Liver (tissue), 9 donors: ENCODE results near the gene COL9A3. TPM values are rescaled to one million over a fixed set of nuclear protein-coding genes. Genes with fewer than 3 reads are reported as not detected.
"Not testable (repeated sequence)": the region's sequence is repeated elsewhere in the genome, so short reads cannot be mapped to it uniquely, and the experiment has no call there.

Experiments used
- DNase-seq: peaks from one replicate; pipeline ENCODE4 v3.0.0-alpha.2; 2017; ENCODE audit warnings: low spot score
- H3K27ac ChIP-seq, 2 donors: one replicate each; pipeline ENCODE4 v1.7.0; 2013; ENCODE audit warnings: inconsistent platforms in 2 of 2, low read length in 2 of 2, control low read depth in 1 of 2, low read depth in 1 of 2, mild to moderate bottlenecking in 1 of 2
- H3K27me3 ChIP-seq, 4 donors: one replicate each; pipeline versions ENCODE4 v1.6.1 to v1.7.0; 2013; ENCODE audit warnings: low read length in 3 of 4, inconsistent platforms in 1 of 4, mild to moderate bottlenecking in 1 of 4, moderate library complexity in 1 of 4; ENCODE audit not compliant: control insufficient read depth in 4 of 4, insufficient read depth in 4 of 4
- H3K36me3 ChIP-seq, 4 donors: one replicate each; pipeline versions ENCODE4 v1.6.1 to v1.7.0; 2013; ENCODE audit warnings: low read length in 3 of 4, mild to moderate bottlenecking in 3 of 4, low read depth in 1 of 4, moderate library complexity in 1 of 4; ENCODE audit not compliant: control insufficient read depth in 4 of 4, insufficient read depth in 3 of 4
- H3K4me1 ChIP-seq, 4 donors: one replicate each; pipeline versions ENCODE4 v1.6.1 to v1.7.0; 2013; ENCODE audit warnings: low read length in 3 of 4, mild to moderate bottlenecking in 3 of 4, moderate library complexity in 1 of 4; ENCODE audit not compliant: control insufficient read depth in 4 of 4, insufficient read depth in 4 of 4
- H3K4me3 ChIP-seq, 3 donors: one replicate each; pipeline versions ENCODE4 v1.6.1 to v1.7.0; 2013; ENCODE audit warnings: low read length in 3 of 3, control low read depth in 1 of 3, low read depth in 1 of 3, mild to moderate bottlenecking in 1 of 3
- H3K9ac ChIP-seq, 2 donors: one replicate each; pipeline ENCODE4 v1.7.0; 2013; ENCODE audit warnings: low read length in 2 of 2, mild to moderate bottlenecking in 2 of 2, moderate library complexity in 2 of 2, control low read depth in 1 of 2, low read depth in 1 of 2
- H3K9me3 ChIP-seq, 4 donors: one replicate each; pipeline versions ENCODE4 v1.6.1 to v1.7.0; 2013; ENCODE audit warnings: low read length in 3 of 4; ENCODE audit not compliant: control insufficient read depth in 4 of 4
- ATF3 ChIP-seq: IDR thresholded peaks from 2 replicates; pipeline ENCODE4 v1.6.1; 2016; ENCODE audit warnings: antibody characterized with exemption
- CTCF ChIP-seq: fragments of 150-350 bp; IDR thresholded peaks from 2 replicates; pipeline ENCODE4 v1.5.1; 2017; ENCODE audit warnings: improper control_type of control experiment, low read depth, low read length; ENCODE audit not compliant: missing input control
- EGR1 ChIP-seq, 2 donors: IDR thresholded peaks; 2 replicates each; pipeline ENCODE4 v1.6.1; 2016 to 2018; ENCODE audit warnings: antibody characterized with exemption in 2 of 2, low read depth in 2 of 2
- FOXA1 ChIP-seq: IDR thresholded peaks from 2 replicates; pipeline ENCODE4 v1.6.1; 2016; ENCODE audit warnings: antibody characterized with exemption
- FOXA2 ChIP-seq: IDR thresholded peaks from 2 replicates; pipeline ENCODE4 v1.6.1; 2016; ENCODE audit warnings: antibody characterized with exemption
- GABPA ChIP-seq, 2 donors: IDR thresholded peaks in 1 of 2; conservative IDR thresholded peaks in 1 of 2; 2 replicates each; pipeline ENCODE4 v1.6.1; 2016; ENCODE audit warnings: antibody characterized with exemption in 2 of 2, mild to moderate bottlenecking in 1 of 2, moderate library complexity in 1 of 2
- HNF4A ChIP-seq, 2 donors: conservative IDR thresholded peaks; 2 replicates each; pipeline ENCODE4 v1.6.1; 2016; ENCODE audit warnings: antibody characterized with exemption in 2 of 2, mild to moderate bottlenecking in 2 of 2
- HNF4G ChIP-seq: IDR thresholded peaks from 2 replicates; pipeline ENCODE4 v1.6.1; 2016; ENCODE audit warnings: antibody characterized with exemption
- JUND ChIP-seq, 2 donors: IDR thresholded peaks; 2 replicates each; pipeline ENCODE4 v1.6.1; 2016; ENCODE audit warnings: antibody characterized with exemption in 2 of 2
- MAX ChIP-seq: IDR thresholded peaks from 2 replicates; pipeline ENCODE4 v1.6.1; 2016; ENCODE audit warnings: antibody characterized with exemption
- NR2F2 ChIP-seq: IDR thresholded peaks from 2 replicates; pipeline ENCODE4 v1.6.1; 2016; ENCODE audit warnings: antibody characterized with exemption
- RAD21 ChIP-seq, 2 donors: IDR thresholded peaks; 2 replicates each; pipeline ENCODE4 v1.6.1; 2016; ENCODE audit warnings: antibody characterized with exemption in 2 of 2, mild to moderate bottlenecking in 2 of 2
- RXRA ChIP-seq, 2 donors: IDR thresholded peaks; 2 replicates each; pipeline ENCODE4 v1.6.1; 2017 to 2018; ENCODE audit warnings: antibody characterized with exemption in 2 of 2, mild to moderate bottlenecking in 1 of 2
- SP1 ChIP-seq: IDR thresholded peaks from 2 replicates; pipeline ENCODE4 v1.6.1; 2018; ENCODE audit warnings: antibody characterized with exemption, mild to moderate bottlenecking
- TAF1 ChIP-seq: conservative IDR thresholded peaks from 2 replicates; pipeline ENCODE4 v1.6.1; 2016; ENCODE audit warnings: antibody characterized with exemption, mild to moderate bottlenecking
- YY1 ChIP-seq: IDR thresholded peaks from 2 replicates; pipeline ENCODE4 v1.6.1; 2016; ENCODE audit warnings: antibody characterized with exemption, mild to moderate bottlenecking
- ZBTB33 ChIP-seq: IDR thresholded peaks from 2 replicates; pipeline ENCODE4 v1.6.1; 2016; ENCODE audit warnings: antibody characterized with exemption
- WGBS: extraction: QIAGEN DNeasy Blood & Tissue Kit; methylation state at CpG from one replicate; pipeline ENCODE4 v1.1.7; 2013; 5-methylcytosine and 5-hydroxymethylcytosine counted together
- polyA plus RNA-seq, 2 donors: library from polyadenylated mRNA; stranded (reverse) in 1 of 2; unstranded in 1 of 2; fragments of 200-250 nt in 1 of 2; fragments of >200 nt in 1 of 2; fragmentation: Nextera tagmentation in 1 of 2; extraction: Ambion mirVana in 1 of 2; gene quantifications; one replicate each; pipeline versions ENCODE4 v1.2.1 to v1.2.3, GENCODE V29; 2013 to 2015
- total RNA-seq, 2 donors: library from RNA; depleted of rRNA; stranded (reverse); fragments of >200 nt; gene quantifications; one replicate each; pipeline ENCODE4 v1.2.3, GENCODE V29; 2014
- TF ChIP-seq, protein P1 (sequence below): IDR thresholded peaks from 2 replicates; pipeline ENCODE4 v1.6.1; 2016; ENCODE audit warnings: antibody characterized with exemption, mild to moderate bottlenecking
- donor health status: healthy.
- donor health status: healthy.
- donor health status: healthy.
- donor health status: healthy.
- donor health status: healthy.

The COL9A3 gene
- total and polyA plus RNA-seq, 4 donors = 0.92 to 2.0 (median 1.1) TPM

DNA sequence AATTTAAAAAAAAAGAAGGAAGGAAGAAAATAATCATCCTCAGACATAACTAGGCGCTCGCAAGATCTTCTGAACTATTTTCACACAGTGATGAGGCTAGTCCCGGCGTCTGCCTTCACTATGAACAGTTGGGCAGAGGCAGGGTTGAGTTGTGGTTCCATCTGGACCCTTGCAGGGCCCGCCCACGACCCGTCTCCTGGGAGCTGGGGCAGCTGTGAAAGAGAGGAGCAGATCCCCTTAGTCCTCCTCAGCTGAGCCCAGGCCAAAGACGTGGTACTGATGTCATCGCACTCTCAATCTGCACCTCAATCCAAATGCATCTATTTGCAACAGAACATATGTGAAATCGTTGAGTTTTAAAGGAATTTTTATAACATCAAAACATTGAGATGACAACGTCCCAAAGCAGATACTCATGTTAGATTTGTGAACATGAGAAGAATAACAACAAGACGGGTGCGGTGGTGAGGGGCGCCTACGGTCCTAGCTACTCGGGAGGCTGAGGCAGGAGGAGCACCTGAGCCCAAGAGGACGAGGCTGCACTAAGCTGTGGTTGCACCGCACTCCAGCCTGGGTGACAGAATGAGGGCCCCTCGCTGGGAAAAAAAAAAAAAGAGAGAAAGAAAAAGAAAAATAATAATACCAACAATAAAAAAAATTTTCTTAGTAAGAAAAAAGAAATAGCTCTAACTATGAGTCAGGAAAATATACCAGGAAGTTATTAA lies 29.5 kb downstream of the COL9A3 start:
- no peaks in the 10 kb centered on the region for H3K4me1 ChIP-seq
- H3K4me3 ChIP-seq = no peak overlapping the region
- peaks cover 0 to 4% (median 0%) of the 10 kb centered on the region in 4 donors for H3K36me3 ChIP-seq
- WGBS = 95% methylated on average over 19 of the region's 19 CpGs
- TF ChIP-seq EGR1 (IDR thresholded peaks at IDR 0.05; ENCODE audit: low read depth in 2 of 2) = no peak
- TF ChIP-seq TAF1 = no peak
- TF ChIP-seq FOXA1 = no peak
- no peak for TF ChIP-seq SP1
- no peak for TF ChIP-seq ZBTB33
- no peak for TF ChIP-seq JUND (IDR thresholded peaks at IDR 0.05)
- no peak for TF ChIP-seq MAX
- no peak for TF ChIP-seq YY1
- no peak for TF ChIP-seq RXRA (IDR thresholded peaks at IDR 0.05)
- TF ChIP-seq FOXA2 = no peak
- TF ChIP-seq GABPA (IDR thresholded peaks at IDR 0.05 in 1 of 2, conservative IDR thresholded peaks at IDR 0.05 in 1 of 2) = no peak
- no peak for TF ChIP-seq HNF4G
- TF ChIP-seq RAD21 (IDR thresholded peaks at IDR 0.05) = no peak
- TF ChIP-seq ATF3 = no peak
- no peak for DNase-seq
- H3K9me3 ChIP-seq = no peaks in the 10 kb centered on the region
- H3K27ac ChIP-seq = no peak overlapping the region
- H3K27me3 ChIP-seq = no peaks in the 10 kb centered on the region
- no peak overlapping the region for H3K9ac ChIP-seq

- not testable (repeated sequence) for H3K9me3 ChIP-seq, H3K36me3 ChIP-seq
Observed at GRCh38 chr20:62848917-62849316, 32.1 kb downstream of the COL9A3 start.

DNA sequence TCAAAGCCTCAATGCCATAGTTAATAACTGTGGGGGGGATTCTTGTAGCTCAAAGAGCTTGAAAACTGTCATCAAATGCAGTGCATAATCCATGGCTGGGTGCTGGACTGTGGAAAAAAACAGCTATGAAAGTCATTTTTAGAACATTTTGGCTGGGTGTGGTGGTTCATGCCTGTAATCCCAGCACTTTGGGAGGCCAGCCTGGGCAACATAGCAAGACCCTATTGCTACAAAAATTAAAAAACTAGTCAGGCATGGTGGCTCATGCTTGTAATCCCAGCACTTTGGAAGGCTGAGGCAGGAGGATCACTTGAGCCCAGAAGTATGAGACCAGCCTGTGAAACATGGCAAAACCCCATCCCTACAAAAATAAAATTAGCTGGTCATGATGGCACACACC lies 32.6 kb downstream of the COL9A3 start:
- no peak for DNase-seq
- H3K9me3 ChIP-seq = no peaks in the 10 kb centered on the region
- peaks cover 0 to 13% (median 2%) of the 10 kb centered on the region in 4 donors for H3K36me3 ChIP-seq
- H3K4me3 ChIP-seq = no peak overlapping the region
- no peak overlapping the region for H3K9ac ChIP-seq
- H3K4me1 ChIP-seq = no peaks in the 10 kb centered on the region
- H3K27ac ChIP-seq = no peak overlapping the region
- no peaks in the 10 kb centered on the region for H3K27me3 ChIP-seq
- TF ChIP-seq HNF4A (conservative IDR thresholded peaks at IDR 0.05) = no peak
- TF ChIP-seq JUND (IDR thresholded peaks at IDR 0.05) = no peak
- TF ChIP-seq RAD21 (IDR thresholded peaks at IDR 0.05) = no peak
- no peak for TF ChIP-seq FOXA1
- no peak for TF ChIP-seq CTCF
- no peak for TF ChIP-seq YY1
- TF ChIP-seq, protein P1, sequence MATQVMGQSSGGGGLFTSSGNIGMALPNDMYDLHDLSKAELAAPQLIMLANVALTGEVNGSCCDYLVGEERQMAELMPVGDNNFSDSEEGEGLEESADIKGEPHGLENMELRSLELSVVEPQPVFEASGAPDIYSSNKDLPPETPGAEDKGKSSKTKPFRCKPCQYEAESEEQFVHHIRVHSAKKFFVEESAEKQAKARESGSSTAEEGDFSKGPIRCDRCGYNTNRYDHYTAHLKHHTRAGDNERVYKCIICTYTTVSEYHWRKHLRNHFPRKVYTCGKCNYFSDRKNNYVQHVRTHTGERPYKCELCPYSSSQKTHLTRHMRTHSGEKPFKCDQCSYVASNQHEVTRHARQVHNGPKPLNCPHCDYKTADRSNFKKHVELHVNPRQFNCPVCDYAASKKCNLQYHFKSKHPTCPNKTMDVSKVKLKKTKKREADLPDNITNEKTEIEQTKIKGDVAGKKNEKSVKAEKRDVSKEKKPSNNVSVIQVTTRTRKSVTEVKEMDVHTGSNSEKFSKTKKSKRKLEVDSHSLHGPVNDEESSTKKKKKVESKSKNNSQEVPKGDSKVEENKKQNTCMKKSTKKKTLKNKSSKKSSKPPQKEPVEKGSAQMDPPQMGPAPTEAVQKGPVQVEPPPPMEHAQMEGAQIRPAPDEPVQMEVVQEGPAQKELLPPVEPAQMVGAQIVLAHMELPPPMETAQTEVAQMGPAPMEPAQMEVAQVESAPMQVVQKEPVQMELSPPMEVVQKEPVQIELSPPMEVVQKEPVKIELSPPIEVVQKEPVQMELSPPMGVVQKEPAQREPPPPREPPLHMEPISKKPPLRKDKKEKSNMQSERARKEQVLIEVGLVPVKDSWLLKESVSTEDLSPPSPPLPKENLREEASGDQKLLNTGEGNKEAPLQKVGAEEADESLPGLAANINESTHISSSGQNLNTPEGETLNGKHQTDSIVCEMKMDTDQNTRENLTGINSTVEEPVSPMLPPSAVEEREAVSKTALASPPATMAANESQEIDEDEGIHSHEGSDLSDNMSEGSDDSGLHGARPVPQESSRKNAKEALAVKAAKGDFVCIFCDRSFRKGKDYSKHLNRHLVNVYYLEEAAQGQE = no peak
- TF ChIP-seq EGR1 (IDR thresholded peaks at IDR 0.05; ENCODE audit: low read depth in 2 of 2) = no peak
- TF ChIP-seq HNF4G = no peak
- TF ChIP-seq NR2F2 = no peak
- TF ChIP-seq SP1 = no peak
- no peak for TF ChIP-seq FOXA2
- no peak for TF ChIP-seq MAX
- no peak for TF ChIP-seq RXRA (IDR thresholded peaks at IDR 0.05)
- no peak for TF ChIP-seq GABPA (IDR thresholded peaks at IDR 0.05 in 1 of 2, conservative IDR thresholded peaks at IDR 0.05 in 1 of 2)

More at GRCh38 chr20:62848917-62849316, 32.1 kb downstream of the COL9A3 start:
- H3K27ac ChIP-seq, H3K4me1 ChIP-seq, H3K4me3 ChIP-seq, DNase-seq, H3K9ac ChIP-seq, H3K27me3 ChIP-seq: not testable (repeated sequence)
- WGBS = 98% methylated on average over 7 of the region's 7 CpGs
